IMR-90 (cell line): ENCODE measurements around the gene NOTO. TPM values are rescaled to one million over a fixed set of nuclear protein-coding genes. Genes with fewer than 3 reads are reported as not detected.

Experiments used
- ATAC-seq: fragments of 200-7000 bp; cut with Tn5 transposase; 2 replicates; pipeline ENCODE4 v1.9.1; 2020; ENCODE audit warnings: low read depth, mild to moderate bottlenecking, moderate library complexity
- BruUV-seq: library from RNA; stranded (reverse); fragments of 400-500 nt; replicated peaks from 2 replicates; lab custom pipeline; 2021; lab: Mats Ljungman, UMichigan
- CTCF ChIA-PET: fragments of 300-600 bp; formaldehyde crosslinking; extraction: SDS; loops from one replicate; lab custom pipeline; 2021; ENCODE audit warnings: antibody characterized with exemption; lab: Yijun Ruan, JAX
- POLR2A ChIA-PET: fragments of 300-600 bp; sonication (Branson Sonifier 250); formaldehyde crosslinking; loops from one replicate; lab custom pipeline; 2022; ENCODE audit warnings: antibody characterized with exemption; ENCODE audit not compliant: unreplicated experiment; lab: Charles Lee
- DNase-seq: peaks from one replicate; pipeline ENCODE4 v3.0.0; 2013
- H2AFZ ChIP-seq: replicated peaks from 2 replicates; pipeline ENCODE3; 2013; ENCODE audit warnings: low read length, mild to moderate bottlenecking; ENCODE audit not compliant: poor library complexity
- H2AK5ac ChIP-seq: 2 replicates; pipeline ENCODE4 v1.6.1; 2013; ENCODE audit warnings: low read depth, low read length, inconsistent platforms
- H2AK9ac ChIP-seq: replicated peaks from 2 replicates; pipeline ENCODE3; 2013; ENCODE audit warnings: mild to moderate bottlenecking, low read depth, low read length, moderate library complexity; ENCODE audit not compliant: poor library complexity
- H2BK120ac ChIP-seq: 2 replicates; pipeline ENCODE4 v1.6.1; 2013; ENCODE audit warnings: low read depth, low read length, inconsistent platforms
- H2BK15ac ChIP-seq: 3 replicates; pipeline ENCODE4 v1.6.1; 2013; ENCODE audit warnings: low read depth, low read length, inconsistent platforms
- H2BK20ac ChIP-seq: 2 replicates; pipeline ENCODE4 v1.6.1; 2013; ENCODE audit warnings: low read depth, mild to moderate bottlenecking, inconsistent platforms, low read length, moderate library complexity
- H2BK5ac ChIP-seq: 2 replicates; pipeline ENCODE4 v1.6.1; 2013; ENCODE audit warnings: mild to moderate bottlenecking, low read depth, low read length, inconsistent platforms; ENCODE audit not compliant: poor library complexity, severe bottlenecking
- H3K14ac ChIP-seq: replicated peaks from 2 replicates; pipeline ENCODE4 v1.6.1; 2013; ENCODE audit warnings: low read depth, low read length, inconsistent platforms
- H3K18ac ChIP-seq: 2 replicates; pipeline ENCODE4 v1.6.1; 2013; ENCODE audit warnings: low read depth, low read length, control low read depth
- H3K23ac ChIP-seq: 2 replicates; pipeline ENCODE4 v1.6.1; 2013; ENCODE audit warnings: low read depth, low read length, inconsistent platforms
- H3K27ac ChIP-seq: 2 replicates; pipeline ENCODE4 v1.5.1; 2013; ENCODE audit warnings: mild to moderate bottlenecking, control low read depth, low read length; ENCODE audit not compliant: insufficient read depth
- H3K27me3 ChIP-seq: 2 replicates; pipeline ENCODE4 v1.6.1; 2013; ENCODE audit warnings: low read length; ENCODE audit not compliant: control insufficient read depth, insufficient read depth
- H3K36me3 ChIP-seq: 2 replicates; pipeline ENCODE4 v1.6.1; 2013; ENCODE audit warnings: low read length, mixed read lengths; ENCODE audit not compliant: control insufficient read depth, insufficient read depth
- H3K4ac ChIP-seq: 2 replicates; pipeline ENCODE4 v1.6.1; 2013; ENCODE audit warnings: low read depth, low read length, inconsistent platforms
- H3K4me1 ChIP-seq: 2 replicates; pipeline ENCODE4 v1.6.1; 2013; ENCODE audit warnings: low read length, mixed read lengths; ENCODE audit not compliant: control insufficient read depth, insufficient read depth
- H3K4me2 ChIP-seq: 2 replicates; pipeline ENCODE4 v1.6.1; 2013; ENCODE audit warnings: low read depth, mild to moderate bottlenecking, control low read depth, low read length, moderate library complexity
- H3K4me3 ChIP-seq: 2 replicates; pipeline ENCODE4 v1.5.1; 2013; ENCODE audit warnings: low read depth, mild to moderate bottlenecking, control low read depth, low read length, moderate library complexity; ENCODE audit not compliant: insufficient read depth
- H3K56ac ChIP-seq: 2 replicates; pipeline ENCODE4 v1.6.1; 2013; ENCODE audit warnings: low read length, inconsistent platforms; ENCODE audit not compliant: insufficient read depth; ENCODE audit errors: extremely low read depth
- H3K79me1 ChIP-seq, 2 experiments: 2 replicates each; pipeline ENCODE4 v1.6.1; 2013; ENCODE audit warnings: low read length in 2 of 2, inconsistent platforms in 1 of 2, low read depth in 1 of 2
- H3K9ac ChIP-seq: 2 replicates; pipeline ENCODE4 v1.6.1; 2013; ENCODE audit warnings: low read depth, low read length, control low read depth
- H3K9me1 ChIP-seq: 2 replicates; pipeline ENCODE4 v1.6.1; 2013; ENCODE audit warnings: low read length, inconsistent platforms; ENCODE audit not compliant: insufficient read depth
- H3K9me3 ChIP-seq: 2 replicates; pipeline ENCODE4 v1.6.1; 2013; ENCODE audit warnings: low read length; ENCODE audit not compliant: control insufficient read depth, insufficient read depth
- H4K20me1 ChIP-seq: 2 replicates; pipeline ENCODE4 v1.6.1; 2013; ENCODE audit warnings: low read length, inconsistent platforms; ENCODE audit not compliant: insufficient read depth
- H4K5ac ChIP-seq: 2 replicates; pipeline ENCODE4 v1.6.1; 2013; ENCODE audit warnings: mild to moderate bottlenecking, low read depth, low read length, control low read depth
- H4K8ac ChIP-seq, 2 experiments: 2 replicates each; pipeline ENCODE4 v1.6.1; 2013; ENCODE audit warnings: low read depth in 2 of 2, low read length in 2 of 2, control low read depth in 1 of 2, inconsistent platforms in 1 of 2
- H4K91ac ChIP-seq: 2 replicates; pipeline ENCODE4 v1.6.1; 2013; ENCODE audit warnings: low read depth, low read length, inconsistent platforms; ENCODE audit not compliant: insufficient read depth
- CEBPB ChIP-seq: IDR thresholded peaks from 2 replicates; pipeline ENCODE4 v1.6.1; 2012; ENCODE audit warnings: low read depth, low read length, improper control_type of control experiment
- CHD1 ChIP-seq: IDR thresholded peaks from 2 replicates; pipeline ENCODE4 v1.6.1; 2012; ENCODE audit warnings: low read depth, low read length, improper control_type of control experiment
- FOS ChIP-seq: fragments of 150-350 bp; IDR thresholded peaks from 2 replicates; pipeline ENCODE4 v1.6.1; 2016; ENCODE audit warnings: low read depth, low read length
- MAFK ChIP-seq: IDR thresholded peaks from 2 replicates; pipeline ENCODE4 v1.6.1; 2012; ENCODE audit warnings: low read depth, low read length, improper control_type of control experiment
- MAZ ChIP-seq: IDR thresholded peaks from 2 replicates; pipeline ENCODE4 v1.6.1; 2012; ENCODE audit warnings: low read depth, mild to moderate bottlenecking, low read length, improper control_type of control experiment, moderate library complexity, borderline replicate concordance
- MXI1 ChIP-seq: IDR thresholded peaks from 2 replicates; pipeline ENCODE4 v1.6.1; 2012; ENCODE audit warnings: low read depth, mild to moderate bottlenecking, low read length, moderate library complexity, borderline replicate concordance
- NFE2L2 ChIP-seq: fragments of 150-350 bp; IDR thresholded peaks from 2 replicates; pipeline ENCODE4 v1.6.1; 2016; ENCODE audit warnings: low read depth, mild to moderate bottlenecking, low read length
- POLR2A ChIP-seq: IDR thresholded peaks from 2 replicates; pipeline ENCODE4 v1.6.1; 2012; ENCODE audit warnings: mild to moderate bottlenecking, low read depth, low read length
- RAD21 ChIP-seq: IDR thresholded peaks from 2 replicates; pipeline ENCODE4 v1.6.1; 2012; ENCODE audit warnings: low read length, improper control_type of control experiment
- RCOR1 ChIP-seq: IDR thresholded peaks from 2 replicates; pipeline ENCODE4 v1.6.1; 2012; ENCODE audit warnings: mild to moderate bottlenecking, low read length, improper control_type of control experiment; ENCODE audit not compliant: insufficient replicate concordance
- RFX5 ChIP-seq: IDR thresholded peaks from 2 replicates; pipeline ENCODE4 v1.8.0; 2012; ENCODE audit warnings: low read depth, mild to moderate bottlenecking, low read length, moderate library complexity
- SMC3 ChIP-seq: fragments of 150-350 bp; IDR thresholded peaks from 2 replicates; pipeline ENCODE4 v1.6.1; 2016; ENCODE audit warnings: low read depth, mild to moderate bottlenecking, antibody characterized with exemption, low read length, moderate library complexity
- WGBS, 2 experiments: methylation state at CpG; one replicate each; pipeline versions ENCODE4 v1.1.5 to v1.1.7; 2013; ENCODE audit warnings: missing lambda C conversion rate in 2 of 2; ENCODE audit not compliant: insufficient read length in 1 of 2; ENCODE audit errors: extremely low coverage in 2 of 2; 5-methylcytosine and 5-hydroxymethylcytosine counted together
- dilution Hi-C: fragments of 300-500 bp; cut with HindIII; formaldehyde crosslinking; loops from one replicate; pipeline ENCODE4 v1.14.3; 2018; ENCODE audit warnings: low sequenced_read_pairs; ENCODE audit not compliant: unreplicated experiment
- in situ Hi-C: fragments of 300-500 bp; cut with MboI; formaldehyde crosslinking; loops from 3 replicates; pipeline ENCODE4 v1.14.3; 2019; ENCODE audit warnings: low sequenced_read_pairs, inconsistent platforms, mixed read lengths
- intact Hi-C: fragments of 100-400 bp; cut with micrococcal nuclease; formaldehyde crosslinking; loops from 2 replicates; pipeline ENCODE4 v1.10.0; 2022
- polyA plus RNA-seq, 3 experiments: library from polyadenylated mRNA; depleted of rRNA; stranded (reverse); fragments of >200 nt; gene quantifications; 2 replicates each; pipeline ENCODE4 v1.2.3, GENCODE V29; 2012; ENCODE audit warnings: low replicate concordance in 1 of 3
- total RNA-seq: library from RNA; depleted of rRNA; stranded (reverse); fragments of >200 nt; gene quantifications from 2 replicates; pipeline ENCODE4 v1.2.3, GENCODE V29; 2012
- TF ChIP-seq, protein P1 (sequence below): conservative IDR thresholded peaks from 2 replicates; pipeline ENCODE4 v1.5.1; 2012; ENCODE audit warnings: mild to moderate bottlenecking, low read depth, low read length, improper control_type of control experiment
- TF ChIP-seq, protein P2 (sequence below): fragments of 150-350 bp; IDR thresholded peaks from 2 replicates; pipeline ENCODE4 v1.6.1; 2017; ENCODE audit warnings: mild to moderate bottlenecking, antibody characterized with exemption, low read length, low read depth
- TF ChIP-seq, protein P3 (sequence below): fragments of 150-350 bp; IDR thresholded peaks from 2 replicates; pipeline ENCODE4 v1.6.1; 2016; ENCODE audit warnings: low read depth, mild to moderate bottlenecking, low read length, moderate library complexity, borderline replicate concordance

The NOTO gene
- total and polyA plus RNA-seq, 2 of the 4 experiments (the other 2 are of a cell fraction), result not detected

DNA sequence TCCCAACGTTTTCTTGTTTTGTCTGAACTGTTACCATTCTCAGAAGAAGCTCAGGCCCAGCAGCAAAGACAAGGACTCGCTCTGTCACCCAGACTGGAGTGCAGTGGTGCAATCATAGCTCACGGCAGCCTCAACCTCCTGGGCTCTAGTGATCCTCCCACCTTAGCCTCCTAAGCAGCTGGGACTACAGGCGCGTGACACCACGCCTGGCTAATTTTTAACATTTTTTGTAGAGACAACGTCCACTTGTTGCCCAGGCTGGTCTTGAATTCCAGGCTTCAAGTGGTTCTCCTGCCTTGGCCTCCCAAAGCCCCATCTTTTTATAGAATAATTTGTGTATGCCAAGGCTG is 9.7 kb downstream of the NOTO start:
- no peak overlapping the region for H2BK5ac ChIP-seq
- H2BK20ac ChIP-seq, result no peak overlapping the region
- no peaks in the 10 kb centered on the region for H4K20me1 ChIP-seq
- no peak for DNase-seq
- no peak overlapping the region for H2AFZ ChIP-seq
- H3K14ac ChIP-seq, result no peak overlapping the region
- H3K9me1 ChIP-seq, result 0 out of 2 replicates have a peak, but pooled peaks cover 5% of the 10 kb centered on the region
- no peak overlapping the region for H3K56ac ChIP-seq
- H4K8ac ChIP-seq, result no peak overlapping the region
- H3K4me3 ChIP-seq, result no peak overlapping the region
- no TSS peak for BruUV-seq
- peaks cover 9 to 24% of the 10 kb centered on the region in 2 experiments; a peak in 3 of 4 replicates for H3K79me1 ChIP-seq
- POLR2A ChIA-PET, result no interaction called here
- no peak overlapping the region for H3K23ac ChIP-seq
- H2AK5ac ChIP-seq, result no peak overlapping the region
- H3K27ac ChIP-seq, result peak overlapping the region; percentile 16; the same call in 1 of the 2 replicates
- in situ Hi-C loops (no loop called here), dilution Hi-C loops (no loop called here), intact Hi-C loops (loop anchor here (1.0 to 2.0 kb wide), 2 partner anchors 127 to 320 kb away; no protein-coding TSS in a partner anchor)
- no peak overlapping the region for H3K18ac ChIP-seq
- no peak overlapping the region for H2AK9ac ChIP-seq
- WGBS, 2 experiments, result 82% methylated on average over 5 of the region's 7 CpGs; no CpG with 5 or more reads in 1 of the 2 experiments
- H3K9me3 ChIP-seq, result no peaks in the 10 kb centered on the region
- H3K36me3 ChIP-seq, result no peaks in the 10 kb centered on the region
- ATAC-seq, result no peak
- TF ChIP-seq FOS (no peak), CEBPB (no peak), RCOR1 (no peak), MXI1 (no peak), RFX5 (no peak), CHD1 (no peak), POLR2A (no peak), MAFK (no peak), RAD21 (no peak), MAZ (no peak), SMC3 (no peak), NFE2L2 (no peak)
- TF ChIP-seq, protein P1, sequence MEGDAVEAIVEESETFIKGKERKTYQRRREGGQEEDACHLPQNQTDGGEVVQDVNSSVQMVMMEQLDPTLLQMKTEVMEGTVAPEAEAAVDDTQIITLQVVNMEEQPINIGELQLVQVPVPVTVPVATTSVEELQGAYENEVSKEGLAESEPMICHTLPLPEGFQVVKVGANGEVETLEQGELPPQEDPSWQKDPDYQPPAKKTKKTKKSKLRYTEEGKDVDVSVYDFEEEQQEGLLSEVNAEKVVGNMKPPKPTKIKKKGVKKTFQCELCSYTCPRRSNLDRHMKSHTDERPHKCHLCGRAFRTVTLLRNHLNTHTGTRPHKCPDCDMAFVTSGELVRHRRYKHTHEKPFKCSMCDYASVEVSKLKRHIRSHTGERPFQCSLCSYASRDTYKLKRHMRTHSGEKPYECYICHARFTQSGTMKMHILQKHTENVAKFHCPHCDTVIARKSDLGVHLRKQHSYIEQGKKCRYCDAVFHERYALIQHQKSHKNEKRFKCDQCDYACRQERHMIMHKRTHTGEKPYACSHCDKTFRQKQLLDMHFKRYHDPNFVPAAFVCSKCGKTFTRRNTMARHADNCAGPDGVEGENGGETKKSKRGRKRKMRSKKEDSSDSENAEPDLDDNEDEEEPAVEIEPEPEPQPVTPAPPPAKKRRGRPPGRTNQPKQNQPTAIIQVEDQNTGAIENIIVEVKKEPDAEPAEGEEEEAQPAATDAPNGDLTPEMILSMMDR, result no peak
- TF ChIP-seq, protein P2, sequence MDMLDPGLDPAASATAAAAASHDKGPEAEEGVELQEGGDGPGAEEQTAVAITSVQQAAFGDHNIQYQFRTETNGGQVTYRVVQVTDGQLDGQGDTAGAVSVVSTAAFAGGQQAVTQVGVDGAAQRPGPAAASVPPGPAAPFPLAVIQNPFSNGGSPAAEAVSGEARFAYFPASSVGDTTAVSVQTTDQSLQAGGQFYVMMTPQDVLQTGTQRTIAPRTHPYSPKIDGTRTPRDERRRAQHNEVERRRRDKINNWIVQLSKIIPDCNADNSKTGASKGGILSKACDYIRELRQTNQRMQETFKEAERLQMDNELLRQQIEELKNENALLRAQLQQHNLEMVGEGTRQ, result no peak
- TF ChIP-seq, protein P3, sequence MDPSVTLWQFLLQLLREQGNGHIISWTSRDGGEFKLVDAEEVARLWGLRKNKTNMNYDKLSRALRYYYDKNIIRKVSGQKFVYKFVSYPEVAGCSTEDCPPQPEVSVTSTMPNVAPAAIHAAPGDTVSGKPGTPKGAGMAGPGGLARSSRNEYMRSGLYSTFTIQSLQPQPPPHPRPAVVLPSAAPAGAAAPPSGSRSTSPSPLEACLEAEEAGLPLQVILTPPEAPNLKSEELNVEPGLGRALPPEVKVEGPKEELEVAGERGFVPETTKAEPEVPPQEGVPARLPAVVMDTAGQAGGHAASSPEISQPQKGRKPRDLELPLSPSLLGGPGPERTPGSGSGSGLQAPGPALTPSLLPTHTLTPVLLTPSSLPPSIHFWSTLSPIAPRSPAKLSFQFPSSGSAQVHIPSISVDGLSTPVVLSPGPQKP, result no peak
- H3K27me3 ChIP-seq, result peaks cover 14% of the 10 kb centered on the region
- H2BK15ac ChIP-seq, result no peak overlapping the region
- no peak overlapping the region for H3K9ac ChIP-seq
- no peak overlapping the region for H4K5ac ChIP-seq
- no peak overlapping the region for H2BK120ac ChIP-seq
- peaks cover 6% of the 10 kb centered on the region; the same call in 1 of the 2 replicates for H3K4me1 ChIP-seq
- H3K4ac ChIP-seq, result no peak overlapping the region
- CTCF ChIA-PET, result interaction anchor here (1.0 to 2.4 kb wide), 7 partner anchors 11 to 319 kb away, joined by 3 to 11 read pairs (median 5); no protein-coding TSS in a partner anchor
- H4K91ac ChIP-seq, result no peak overlapping the region
- H3K4me2 ChIP-seq, result no peak overlapping the region
